ENCODE results near the gene WWOX.
"Not testable (repeated sequence)": the region's sequence is repeated elsewhere in the genome, so short reads cannot be mapped to it uniquely, and the experiment has no call there.

Gene WWOX

DNA sequence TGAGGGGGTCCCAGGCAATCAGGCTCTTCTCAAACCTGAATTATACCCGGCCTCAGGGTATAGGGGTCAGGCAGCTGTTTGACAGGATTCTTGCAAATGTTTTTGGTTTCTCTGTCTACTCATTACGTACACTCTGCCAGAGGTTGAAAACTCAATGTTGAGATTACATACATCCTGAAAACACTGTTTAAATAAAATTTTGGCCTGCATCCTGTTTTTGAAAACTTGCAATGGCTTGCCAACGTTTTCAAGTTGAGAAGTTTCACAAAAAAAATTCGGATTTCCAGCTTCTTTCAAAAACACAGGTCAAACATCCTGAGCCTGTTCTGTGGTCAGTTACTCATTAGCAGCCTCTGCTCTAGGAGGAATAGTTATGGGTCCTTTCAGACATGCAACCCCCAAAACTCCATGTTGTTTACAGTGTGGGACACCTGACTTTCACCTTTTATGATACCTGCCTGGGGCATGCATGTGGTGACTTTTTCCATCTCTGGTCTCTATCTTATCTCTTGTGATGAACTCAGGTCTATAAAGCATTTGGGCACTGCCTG lies 577.8 kb downstream of the WWOX start:
- Histone ChIP-seq H3K36me3 (ENCODE audit: control insufficient read depth in 2 of 2, insufficient read depth in 2 of 2, low read length in 2 of 2) (no peaks in the 10 kb centered on the region), H3K27ac (ENCODE audit: low read depth in 2 of 2, low read length in 2 of 2) (no peak overlapping the region), H3K4me3 (ENCODE audit: low read length in 2 of 2) (no peak overlapping the region), H3K27me3 (ENCODE audit: control insufficient read depth in 2 of 2, insufficient read depth in 2 of 2, low read length in 2 of 2) (no peaks in the 10 kb centered on the region), H3K9me3 (ENCODE audit: control insufficient read depth in 2 of 2, low read length in 2 of 2) (no peaks in the 10 kb centered on the region), H3K9ac (ENCODE audit: low read depth in 1 of 2, low read length in 2 of 2) (no peak overlapping the region), H3K4me1 (ENCODE audit: control insufficient read depth in 2 of 2, insufficient read depth in 2 of 2, low read length in 2 of 2) (no peaks in the 10 kb centered on the region)

DNA sequence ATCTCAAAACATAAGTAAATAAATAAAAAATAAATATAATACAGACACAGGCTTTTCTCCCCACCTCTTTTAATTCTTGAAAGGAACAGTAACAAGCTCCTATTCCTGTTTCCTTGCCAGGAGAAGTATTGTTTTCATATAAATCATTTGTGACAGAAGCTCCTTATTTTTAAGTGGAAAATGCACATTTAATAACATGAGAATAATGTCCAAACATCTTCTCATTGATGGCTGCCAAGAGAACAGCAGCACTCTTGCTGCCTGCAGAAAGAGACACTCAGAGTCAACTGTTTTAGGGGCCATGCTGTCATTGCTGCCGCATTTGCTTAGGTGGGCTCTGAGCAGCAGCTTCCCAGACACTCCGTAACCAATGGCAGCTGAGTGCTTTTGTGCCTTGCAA lies 580.1 kb downstream of the WWOX start:
- H3K4me1 ChIP-seq (ENCODE audit: control insufficient read depth in 2 of 2, insufficient read depth in 2 of 2, low read length in 2 of 2), result no peaks in the 10 kb centered on the region
- no peaks in the 10 kb centered on the region for H3K9me3 ChIP-seq (ENCODE audit: control insufficient read depth in 2 of 2, low read length in 2 of 2)
- H3K27ac ChIP-seq (ENCODE audit: low read depth in 2 of 2, low read length in 2 of 2), result no peak overlapping the region
- H3K4me3 ChIP-seq (ENCODE audit: low read length in 2 of 2), result no peak overlapping the region
- H3K9ac ChIP-seq (ENCODE audit: low read depth in 1 of 2, low read length in 2 of 2), result no peak overlapping the region
- no peaks in the 10 kb centered on the region for H3K27me3 ChIP-seq (ENCODE audit: control insufficient read depth in 2 of 2, insufficient read depth in 2 of 2, low read length in 2 of 2)
- H3K36me3 ChIP-seq (ENCODE audit: control insufficient read depth in 2 of 2, insufficient read depth in 2 of 2, low read length in 2 of 2), result no peaks in the 10 kb centered on the region

GRCh38 chr16:78681743-78682142 lies 582.3 kb downstream of the WWOX start:
- H3K27me3 ChIP-seq (ENCODE audit: control insufficient read depth in 2 of 2, insufficient read depth in 2 of 2, low read length in 2 of 2), result no peaks in the 10 kb centered on the region
- no peaks in the 10 kb centered on the region for H3K4me1 ChIP-seq (ENCODE audit: control insufficient read depth in 2 of 2, insufficient read depth in 2 of 2, low read length in 2 of 2)
- H3K9me3 ChIP-seq (ENCODE audit: control insufficient read depth in 2 of 2, low read length in 2 of 2), result no peaks in the 10 kb centered on the region
- H3K27ac ChIP-seq (ENCODE audit: low read depth in 2 of 2, low read length in 2 of 2), result no peak overlapping the region
- no peak overlapping the region for H3K4me3 ChIP-seq (ENCODE audit: low read length in 2 of 2)
- no peaks in the 10 kb centered on the region for H3K36me3 ChIP-seq (ENCODE audit: control insufficient read depth in 2 of 2, insufficient read depth in 2 of 2, low read length in 2 of 2)
- no peak overlapping the region for H3K9ac ChIP-seq (ENCODE audit: low read depth in 1 of 2, low read length in 2 of 2)

- H3K4me3 ChIP-seq (ENCODE audit: low read length in 2 of 2), result no peak overlapping the region
- H3K27ac ChIP-seq (ENCODE audit: low read depth in 2 of 2, low read length in 2 of 2), result no peak overlapping the region
- no peaks in the 10 kb centered on the region for H3K4me1 ChIP-seq (ENCODE audit: control insufficient read depth in 2 of 2, insufficient read depth in 2 of 2, low read length in 2 of 2)
- no peaks in the 10 kb centered on the region for H3K27me3 ChIP-seq (ENCODE audit: control insufficient read depth in 2 of 2, insufficient read depth in 2 of 2, low read length in 2 of 2)
- no peaks in the 10 kb centered on the region for H3K36me3 ChIP-seq (ENCODE audit: control insufficient read depth in 2 of 2, insufficient read depth in 2 of 2, low read length in 2 of 2)
- no peaks in the 10 kb centered on the region for H3K9me3 ChIP-seq (ENCODE audit: control insufficient read depth in 2 of 2, low read length in 2 of 2)
- no peak overlapping the region for H3K9ac ChIP-seq (ENCODE audit: low read depth in 1 of 2, low read length in 2 of 2)
Measured at GRCh38 chr16:78684030-78684611, 584.7 kb downstream of the WWOX start.

- no peak overlapping the region for H3K4me3 ChIP-seq (ENCODE audit: low read length in 2 of 2)
- no peak overlapping the region for H3K9ac ChIP-seq (ENCODE audit: low read depth in 1 of 2, low read length in 2 of 2)
- no peaks in the 10 kb centered on the region for H3K4me1 ChIP-seq (ENCODE audit: control insufficient read depth in 2 of 2, insufficient read depth in 2 of 2, low read length in 2 of 2)
- H3K9me3 ChIP-seq (ENCODE audit: control insufficient read depth in 2 of 2, low read length in 2 of 2), result no peaks in the 10 kb centered on the region
- no peaks in the 10 kb centered on the region for H3K36me3 ChIP-seq (ENCODE audit: control insufficient read depth in 2 of 2, insufficient read depth in 2 of 2, low read length in 2 of 2)
- H3K27ac ChIP-seq (ENCODE audit: low read depth in 2 of 2, low read length in 2 of 2), result peak overlapping the region in 1 of 2 donors; percentile 2
- no peaks in the 10 kb centered on the region for H3K27me3 ChIP-seq (ENCODE audit: control insufficient read depth in 2 of 2, insufficient read depth in 2 of 2, low read length in 2 of 2)
Measured at GRCh38 chr16:78684655-78685375, 585.4 kb downstream of the WWOX start.

- Histone ChIP-seq H3K27ac (ENCODE audit: low read depth in 2 of 2, low read length in 2 of 2) (no peak overlapping the region), H3K9me3 (ENCODE audit: control insufficient read depth in 2 of 2, low read length in 2 of 2) (no peaks in the 10 kb centered on the region), H3K9ac (ENCODE audit: low read depth in 1 of 2, low read length in 2 of 2) (no peak overlapping the region), H3K36me3 (ENCODE audit: control insufficient read depth in 2 of 2, insufficient read depth in 2 of 2, low read length in 2 of 2) (no peaks in the 10 kb centered on the region), H3K4me3 (ENCODE audit: low read length in 2 of 2) (no peak overlapping the region), H3K4me1 (ENCODE audit: control insufficient read depth in 2 of 2, insufficient read depth in 2 of 2, low read length in 2 of 2) (no peaks in the 10 kb centered on the region), H3K27me3 (ENCODE audit: control insufficient read depth in 2 of 2, insufficient read depth in 2 of 2, low read length in 2 of 2) (no peaks in the 10 kb centered on the region)
Measured at GRCh38 chr16:78686601-78687000, 587.1 kb downstream of the WWOX start.

DNA sequence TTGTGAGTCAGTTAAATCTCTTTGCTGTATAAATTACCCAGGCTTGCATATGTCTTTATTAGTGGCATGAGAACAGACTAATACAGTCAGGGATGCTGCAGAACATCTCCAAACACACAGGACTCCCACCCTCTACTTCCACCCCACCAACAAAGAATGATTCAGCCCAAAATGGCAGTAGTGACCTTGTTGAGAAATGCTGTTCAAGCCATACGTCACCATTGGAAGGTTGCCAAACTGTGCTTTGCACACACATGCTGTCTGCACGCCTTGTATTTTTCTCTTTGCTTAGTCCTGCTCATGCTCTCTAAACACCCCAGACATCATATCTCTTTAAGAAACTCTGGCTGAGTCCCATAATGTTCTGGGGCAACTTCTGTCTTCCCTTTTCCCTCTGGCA lies 589.6 kb downstream of the WWOX start:
- H3K4me1 ChIP-seq (ENCODE audit: control insufficient read depth in 2 of 2, insufficient read depth in 2 of 2, low read length in 2 of 2), result no peaks in the 10 kb centered on the region
- H3K4me3 ChIP-seq (ENCODE audit: low read length in 2 of 2), result no peak overlapping the region
- H3K27me3 ChIP-seq (ENCODE audit: control insufficient read depth in 2 of 2, insufficient read depth in 2 of 2, low read length in 2 of 2), result no peaks in the 10 kb centered on the region
- H3K27ac ChIP-seq (ENCODE audit: low read depth in 2 of 2, low read length in 2 of 2), result no peak overlapping the region
- no peaks in the 10 kb centered on the region for H3K36me3 ChIP-seq (ENCODE audit: control insufficient read depth in 2 of 2, insufficient read depth in 2 of 2, low read length in 2 of 2)
- no peaks in the 10 kb centered on the region for H3K9me3 ChIP-seq (ENCODE audit: control insufficient read depth in 2 of 2, low read length in 2 of 2)
- H3K9ac ChIP-seq (ENCODE audit: low read depth in 1 of 2, low read length in 2 of 2), result no peak overlapping the region

DNA sequence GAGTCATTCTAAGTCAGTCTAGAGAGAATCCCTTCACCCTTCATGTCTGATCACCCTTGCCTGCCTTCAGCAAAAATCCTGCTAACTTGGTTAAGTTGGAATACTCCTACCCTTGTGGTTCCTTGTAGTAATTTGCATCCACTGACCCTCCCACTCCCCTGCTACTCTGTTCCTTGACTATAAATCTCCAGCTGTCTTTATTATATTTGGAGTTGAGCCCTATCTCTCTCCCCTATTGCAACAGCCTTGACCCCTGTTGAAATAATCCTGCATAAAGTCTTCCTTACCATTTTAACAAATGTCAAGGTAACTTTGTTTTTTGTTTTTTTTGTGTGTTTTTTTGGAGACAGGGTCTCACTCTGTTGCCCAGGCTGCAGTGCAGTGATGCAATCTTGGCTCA lies 590.1 kb downstream of the WWOX start:
- Histone ChIP-seq H3K4me3 (ENCODE audit: low read length in 2 of 2) (no peak overlapping the region), H3K27ac (ENCODE audit: low read depth in 2 of 2, low read length in 2 of 2) (no peak overlapping the region), H3K4me1 (ENCODE audit: control insufficient read depth in 2 of 2, insufficient read depth in 2 of 2, low read length in 2 of 2) (no peaks in the 10 kb centered on the region), H3K9me3 (ENCODE audit: control insufficient read depth in 2 of 2, low read length in 2 of 2) (no peaks in the 10 kb centered on the region), H3K36me3 (ENCODE audit: control insufficient read depth in 2 of 2, insufficient read depth in 2 of 2, low read length in 2 of 2) (no peaks in the 10 kb centered on the region), H3K9ac (ENCODE audit: low read depth in 1 of 2, low read length in 2 of 2) (no peak overlapping the region), H3K27me3 (ENCODE audit: control insufficient read depth in 2 of 2, insufficient read depth in 2 of 2, low read length in 2 of 2) (no peaks in the 10 kb centered on the region)

GRCh38 chr16:78690510-78690909 lies 591.1 kb downstream of the WWOX start:
- no peak overlapping the region for H3K9ac ChIP-seq (ENCODE audit: low read depth in 1 of 2, low read length in 2 of 2)
- H3K27ac ChIP-seq (ENCODE audit: low read depth in 2 of 2, low read length in 2 of 2), result no peak overlapping the region
- no peaks in the 10 kb centered on the region for H3K36me3 ChIP-seq (ENCODE audit: control insufficient read depth in 2 of 2, insufficient read depth in 2 of 2, low read length in 2 of 2)
- no peak overlapping the region for H3K4me3 ChIP-seq (ENCODE audit: low read length in 2 of 2)
- no peaks in the 10 kb centered on the region for H3K4me1 ChIP-seq (ENCODE audit: control insufficient read depth in 2 of 2, insufficient read depth in 2 of 2, low read length in 2 of 2)
- H3K27me3 ChIP-seq (ENCODE audit: control insufficient read depth in 2 of 2, insufficient read depth in 2 of 2, low read length in 2 of 2), result no peaks in the 10 kb centered on the region
- H3K9me3 ChIP-seq (ENCODE audit: control insufficient read depth in 2 of 2, low read length in 2 of 2), result no peaks in the 10 kb centered on the region

GRCh38 chr16:78691746-78692145 lies 592.3 kb downstream of the WWOX start:
- H3K4me3 ChIP-seq (ENCODE audit: low read length in 2 of 2); H3K36me3 ChIP-seq (ENCODE audit: control insufficient read depth in 2 of 2, insufficient read depth in 2 of 2, low read length in 2 of 2); H3K9ac ChIP-seq (ENCODE audit: low read depth in 1 of 2, low read length in 2 of 2); H3K4me1 ChIP-seq (ENCODE audit: control insufficient read depth in 2 of 2, insufficient read depth in 2 of 2, low read length in 2 of 2); H3K9me3 ChIP-seq (ENCODE audit: control insufficient read depth in 2 of 2, low read length in 2 of 2); H3K27me3 ChIP-seq (ENCODE audit: control insufficient read depth in 2 of 2, insufficient read depth in 2 of 2, low read length in 2 of 2); H3K27ac ChIP-seq (ENCODE audit: low read depth in 2 of 2, low read length in 2 of 2): not testable (repeated sequence)

Data from mucosa of rectum (tissue), 2 donors.